Measurements from ENCODE around the gene PARVG. TPM values are rescaled to one million over a fixed set of nuclear protein-coding genes. Genes with fewer than 3 reads are reported as not detected.

Gene PARVG
- total and polyA plus RNA-seq, 9 donors, result 2.9 to 14.1 (median 4.1) TPM

- WGBS, 3 donors, result 90 to 92% (median 92%) methylated on average over 13 to 14 of the region's 14 CpGs
- TF ChIP-seq POLR2A (IDR thresholded peaks at IDR 0.05), result no peak
- TF ChIP-seq EP300 (IDR thresholded peaks at IDR 0.05), result no peak
- TF ChIP-seq, protein P1, sequence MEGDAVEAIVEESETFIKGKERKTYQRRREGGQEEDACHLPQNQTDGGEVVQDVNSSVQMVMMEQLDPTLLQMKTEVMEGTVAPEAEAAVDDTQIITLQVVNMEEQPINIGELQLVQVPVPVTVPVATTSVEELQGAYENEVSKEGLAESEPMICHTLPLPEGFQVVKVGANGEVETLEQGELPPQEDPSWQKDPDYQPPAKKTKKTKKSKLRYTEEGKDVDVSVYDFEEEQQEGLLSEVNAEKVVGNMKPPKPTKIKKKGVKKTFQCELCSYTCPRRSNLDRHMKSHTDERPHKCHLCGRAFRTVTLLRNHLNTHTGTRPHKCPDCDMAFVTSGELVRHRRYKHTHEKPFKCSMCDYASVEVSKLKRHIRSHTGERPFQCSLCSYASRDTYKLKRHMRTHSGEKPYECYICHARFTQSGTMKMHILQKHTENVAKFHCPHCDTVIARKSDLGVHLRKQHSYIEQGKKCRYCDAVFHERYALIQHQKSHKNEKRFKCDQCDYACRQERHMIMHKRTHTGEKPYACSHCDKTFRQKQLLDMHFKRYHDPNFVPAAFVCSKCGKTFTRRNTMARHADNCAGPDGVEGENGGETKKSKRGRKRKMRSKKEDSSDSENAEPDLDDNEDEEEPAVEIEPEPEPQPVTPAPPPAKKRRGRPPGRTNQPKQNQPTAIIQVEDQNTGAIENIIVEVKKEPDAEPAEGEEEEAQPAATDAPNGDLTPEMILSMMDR (IDR thresholded peaks at IDR 0.05), result no peak
- Histone ChIP-seq H3K27me3 (no peaks in the 10 kb centered on the region), H3K4me3 (no peak overlapping the region), H3K27ac (no peak overlapping the region), H3K4me1 (ENCODE audit: insufficient read depth) (no peaks in the 10 kb centered on the region), H3K9me3 (no peaks in the 10 kb centered on the region), H3K36me3 (no peaks in the 10 kb centered on the region)
- intact Hi-C loops (cut with DNase I), result no loop called here
- no peak for DNase-seq
These were observed 25.6 kb upstream of the PARVG start for GRCh38 chr22:44155115-44155514.

DNA sequence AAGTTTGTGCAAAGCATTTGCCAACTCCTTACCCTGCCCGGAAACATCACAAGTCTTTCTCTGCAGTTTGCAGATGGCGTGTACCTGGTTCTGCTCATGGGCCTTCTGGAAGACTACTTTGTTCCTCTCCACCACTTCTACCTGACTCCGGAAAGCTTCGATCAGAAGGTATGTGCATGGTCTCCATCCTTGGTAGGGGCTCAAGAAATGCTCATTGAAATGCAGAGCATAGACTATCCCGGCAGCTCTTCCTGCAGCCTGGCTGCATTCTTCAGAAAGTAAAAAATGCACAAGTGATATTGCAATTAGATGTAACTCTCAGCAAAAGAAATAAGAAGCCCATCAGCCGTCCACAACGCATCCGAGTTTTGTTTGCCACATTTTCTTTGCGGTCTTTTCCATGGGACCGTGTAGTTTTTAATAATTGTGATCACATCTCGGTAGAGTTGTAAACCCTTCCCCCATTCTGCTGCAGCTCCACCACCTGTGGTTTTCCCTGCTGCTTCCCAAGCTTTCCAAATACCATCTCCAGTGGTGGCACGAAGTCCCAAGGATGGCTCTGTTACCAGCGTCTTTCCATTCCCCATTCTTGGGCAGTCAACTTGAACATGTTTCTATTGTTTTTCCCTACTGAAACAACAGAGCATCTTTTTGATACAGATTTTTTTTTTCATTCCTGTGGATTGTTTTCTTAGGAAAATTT, 22.7 kb upstream of the PARVG start:
- Histone ChIP-seq H3K4me1 (ENCODE audit: insufficient read depth) (no peaks in the 10 kb centered on the region), H3K9me3 (no peaks in the 10 kb centered on the region), H3K27me3 (no peaks in the 10 kb centered on the region), H3K27ac (no peak overlapping the region), H3K36me3 (no peaks in the 10 kb centered on the region), H3K4me3 (no peak overlapping the region)
- WGBS, 3 donors, result 94 to 96% (median 95%) methylated on average over 13 of the region's 13 CpGs
- intact Hi-C loops (cut with DNase I), result no loop called here
- TF ChIP-seq, protein P1 (IDR thresholded peaks at IDR 0.05), result no peak
- no peak for TF ChIP-seq EP300 (IDR thresholded peaks at IDR 0.05)
- TF ChIP-seq POLR2A (IDR thresholded peaks at IDR 0.05), result no peak
- DNase-seq, result no peak

GRCh38 chr22:44158816-44159215, 21.9 kb upstream of the PARVG start:
- intact Hi-C loops (cut with DNase I), result no loop called here
- no peak overlapping the region for H3K4me3 ChIP-seq
- H3K27me3 ChIP-seq, result no peaks in the 10 kb centered on the region
- no peaks in the 10 kb centered on the region for H3K9me3 ChIP-seq
- H3K36me3 ChIP-seq, result no peaks in the 10 kb centered on the region
- DNase-seq, result no peak
- 58 to 84% (median 80%) methylated on average over 8 of the region's 8 CpGs for WGBS, 3 donors
- TF ChIP-seq EP300 (IDR thresholded peaks at IDR 0.05), result no peak
- TF ChIP-seq POLR2A (IDR thresholded peaks at IDR 0.05), result no peak
- TF ChIP-seq, protein P1 (IDR thresholded peaks at IDR 0.05), result no peak
- H3K4me1 ChIP-seq (ENCODE audit: insufficient read depth), result no peaks in the 10 kb centered on the region
- H3K27ac ChIP-seq, result no peak overlapping the region

DNA sequence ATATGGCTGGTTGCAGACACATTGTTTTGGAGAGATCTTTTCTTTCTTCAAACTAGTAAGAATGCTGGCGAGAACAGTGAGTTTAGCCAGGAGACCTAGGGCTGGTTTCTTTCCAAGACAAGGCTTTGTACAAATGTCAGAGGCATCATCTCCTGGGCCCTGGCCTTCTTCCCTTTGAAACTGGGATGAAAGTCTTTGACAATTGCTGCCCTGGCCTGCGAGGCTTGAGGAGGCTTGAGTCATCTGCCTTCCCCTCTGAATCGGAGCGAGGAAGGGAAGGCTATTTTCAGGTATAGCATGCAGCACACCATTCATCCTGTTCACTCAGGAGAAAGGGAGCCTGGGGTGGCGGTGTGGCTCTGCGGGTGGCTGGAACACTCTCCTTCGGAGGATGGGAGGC, 21.5 kb upstream of the PARVG start:
- Histone ChIP-seq H3K4me1 (ENCODE audit: insufficient read depth) (no peaks in the 10 kb centered on the region), H3K27me3 (no peaks in the 10 kb centered on the region), H3K36me3 (no peaks in the 10 kb centered on the region), H3K27ac (no peak overlapping the region), H3K4me3 (no peak overlapping the region), H3K9me3 (no peaks in the 10 kb centered on the region)
- intact Hi-C loops (cut with DNase I), result no loop called here
- TF ChIP-seq POLR2A (IDR thresholded peaks at IDR 0.05) (no peak), EP300 (IDR thresholded peaks at IDR 0.05) (no peak)
- TF ChIP-seq, protein P1 (IDR thresholded peaks at IDR 0.05), result no peak
- 66 to 91% (median 85%) methylated on average over 7 of the region's 7 CpGs for WGBS, 3 donors
- DNase-seq, result no peak
